Measurements from ENCODE around the gene STK32B. TPM values are rescaled to one million over a fixed set of nuclear protein-coding genes. Genes with fewer than 3 reads are reported as not detected.

STK32B gene
- total and polyA plus RNA-seq, 8 donors = 0.61 to 5.5 (median 3.1) TPM

- Histone ChIP-seq H3K4me1 (no peaks in the 10 kb centered on the region), H3K27ac (no peak overlapping the region), H3K4me3 (no peak overlapping the region), H3K9me3 (peaks cover 0 to 7% (median 4%) of the 10 kb centered on the region in 4 donors), H3K27me3 (no peaks in the 10 kb centered on the region), H3K36me3 (no peaks in the 10 kb centered on the region)
- intact Hi-C loops (cut with DNase I; ENCODE audit: low total_unique reads) = no loop called here
- TF ChIP-seq EP300 (IDR thresholded peaks at IDR 0.05) = no peak
- TF ChIP-seq CTCF (IDR thresholded peaks at IDR 0.05) = no peak
- TF ChIP-seq POLR2A (IDR thresholded peaks at IDR 0.05) = no peak
- TF ChIP-seq POLR2AphosphoS5 (IDR thresholded peaks at IDR 0.05) = no peak
- WGBS, 5 donors = 56 to 67% (median 64%) methylated on average over 1 of the region's 1 CpG
- DNase-seq = no peak
These were observed 46.9 kb downstream of the STK32B start for GRCh38 chr4:5098176-5098575.

GRCh38 chr4:5100336-5100735 is 49.1 kb downstream of the STK32B start:
- intact Hi-C loops (cut with DNase I; ENCODE audit: low total_unique reads) = no loop called here
- no peak for TF ChIP-seq POLR2A (IDR thresholded peaks at IDR 0.05)
- no peak for TF ChIP-seq CTCF (IDR thresholded peaks at IDR 0.05)
- TF ChIP-seq POLR2AphosphoS5 (IDR thresholded peaks at IDR 0.05) = no peak
- no peak for TF ChIP-seq EP300 (IDR thresholded peaks at IDR 0.05)
- Histone ChIP-seq H3K4me1 (no peaks in the 10 kb centered on the region), H3K27me3 (no peaks in the 10 kb centered on the region), H3K9me3 (peaks cover 0 to 7% (median 4%) of the 10 kb centered on the region in 4 donors), H3K4me3 (no peak overlapping the region), H3K36me3 (no peaks in the 10 kb centered on the region), H3K27ac (no peak overlapping the region)
- DNase-seq = no peak

DNA sequence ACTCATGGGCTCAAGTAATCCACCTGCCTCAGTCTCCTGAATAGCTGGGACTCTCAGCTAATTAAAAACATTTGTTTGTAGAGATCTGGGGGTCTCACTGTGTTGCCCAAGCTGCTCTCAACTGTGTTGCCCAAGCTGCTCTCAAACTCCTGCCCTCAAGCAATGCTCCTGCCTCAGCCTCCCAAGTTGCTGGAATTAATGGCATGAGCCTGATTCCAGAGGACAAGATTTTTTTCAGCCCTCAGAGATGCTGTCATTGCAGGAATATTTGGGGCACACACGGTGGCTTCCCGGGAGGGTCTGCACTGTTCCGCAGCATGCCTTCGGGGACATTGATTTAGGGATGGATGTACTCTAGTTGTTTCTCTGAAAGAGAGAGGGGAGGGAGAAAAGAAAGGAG is 49.7 kb downstream of the STK32B start:
- no peaks in the 10 kb centered on the region for H3K36me3 ChIP-seq
- intact Hi-C loops (cut with DNase I; ENCODE audit: low total_unique reads) = no loop called here

DNA sequence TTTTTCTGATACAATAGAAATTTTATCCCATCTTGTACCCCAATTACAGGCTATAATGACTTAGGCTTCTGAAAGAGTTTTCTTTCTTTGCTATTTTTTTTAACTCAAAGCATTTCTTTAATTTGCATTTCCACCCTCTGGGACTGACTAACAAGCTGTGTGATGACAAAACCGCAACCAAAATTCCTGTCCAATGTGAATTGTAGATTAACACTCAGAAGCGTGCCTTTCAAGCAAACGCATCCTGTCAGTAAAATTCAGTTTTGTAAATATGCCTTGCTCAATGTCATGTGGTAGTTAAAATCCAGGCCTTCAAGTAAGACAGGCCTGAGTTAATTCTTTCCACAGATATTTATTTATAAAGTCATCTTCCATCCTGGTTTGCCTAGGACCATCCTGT is 50.3 kb downstream of the STK32B start:
- Histone ChIP-seq H3K36me3 (no peaks in the 10 kb centered on the region), H3K9me3 (peaks cover 0 to 7% (median 4%) of the 10 kb centered on the region in 4 donors), H3K27ac (no peak overlapping the region), H3K27me3 (no peaks in the 10 kb centered on the region), H3K4me1 (no peaks in the 10 kb centered on the region), H3K4me3 (no peak overlapping the region)
- WGBS, 5 donors = 78 to 81% (median 80%) methylated on average over 3 of the region's 3 CpGs
- intact Hi-C loops (cut with DNase I; ENCODE audit: low total_unique reads) = no loop called here
- TF ChIP-seq POLR2AphosphoS5 (IDR thresholded peaks at IDR 0.05) = no peak
- no peak for TF ChIP-seq POLR2A (IDR thresholded peaks at IDR 0.05)
- TF ChIP-seq EP300 (IDR thresholded peaks at IDR 0.05) = no peak
- no peak for TF ChIP-seq CTCF (IDR thresholded peaks at IDR 0.05)
- DNase-seq = no peak

More for the DNA sequence above, 49.7 kb downstream of the STK32B start:
- TF ChIP-seq POLR2AphosphoS5 (IDR thresholded peaks at IDR 0.05) (no peak), POLR2A (IDR thresholded peaks at IDR 0.05) (no peak), EP300 (IDR thresholded peaks at IDR 0.05) (no peak), CTCF (IDR thresholded peaks at IDR 0.05) (no peak)
- no peaks in the 10 kb centered on the region for H3K4me1 ChIP-seq
- H3K27me3 ChIP-seq = no peaks in the 10 kb centered on the region
- peaks cover 0 to 7% (median 4%) of the 10 kb centered on the region in 4 donors for H3K9me3 ChIP-seq
- no peak overlapping the region for H3K4me3 ChIP-seq
- no peak overlapping the region for H3K27ac ChIP-seq
- DNase-seq = no peak
- 73 to 93% (median 88%) methylated on average over 4 of the region's 4 CpGs for WGBS, 5 donors

All from stomach (tissue), 9 donors.